ENCODE results near the gene WWC2.
"Not testable (repeated sequence)": the region's sequence is repeated elsewhere in the genome, so short reads cannot be mapped to it uniquely, and the experiment has no call there.

Gene WWC2

GRCh38 chr4:183141997-183142396 is 42.9 kb downstream of the WWC2 start:
- in situ Hi-C loops (cut with MboI; ENCODE audit: low sequenced_read_pairs): no loop called here

GRCh38 chr4:183142571-183143550 is 43.8 kb downstream of the WWC2 start:
- in situ Hi-C loops (cut with MboI; ENCODE audit: low sequenced_read_pairs): no loop called here

- in situ Hi-C loops (cut with MboI; ENCODE audit: low sequenced_read_pairs): no loop called here
Measured at GRCh38 chr4:183144787-183145186, 45.7 kb downstream of the WWC2 start.

- in situ Hi-C loops (cut with MboI; ENCODE audit: low sequenced_read_pairs): no loop called here
Measured at GRCh38 chr4:183145773-183146172, 46.7 kb downstream of the WWC2 start.

GRCh38 chr4:183146478-183146877 is 47.4 kb downstream of the WWC2 start:
- in situ Hi-C loops (cut with MboI; ENCODE audit: low sequenced_read_pairs): no loop called here

- in situ Hi-C loops (cut with MboI; ENCODE audit: low sequenced_read_pairs): no loop called here
Measured at GRCh38 chr4:183147196-183147595, 48.1 kb downstream of the WWC2 start.

GRCh38 chr4:183147983-183148382 is 48.9 kb downstream of the WWC2 start:
- in situ Hi-C loops (cut with MboI; ENCODE audit: low sequenced_read_pairs): no loop called here

GRCh38 chr4:183149616-183150539 is 50.8 kb downstream of the WWC2 start:
- in situ Hi-C loops (cut with MboI; ENCODE audit: low sequenced_read_pairs): no loop called here

- in situ Hi-C loops (cut with MboI; ENCODE audit: low sequenced_read_pairs): not testable (repeated sequence)
Measured at GRCh38 chr4:183150664-183151063, 51.6 kb downstream of the WWC2 start.

- in situ Hi-C loops (cut with MboI; ENCODE audit: low sequenced_read_pairs): not testable (repeated sequence)
Measured at GRCh38 chr4:183152232-183152631, 53.2 kb downstream of the WWC2 start.

GRCh38 chr4:183153190-183153916 is 54.3 kb downstream of the WWC2 start:
- in situ Hi-C loops (cut with MboI; ENCODE audit: low sequenced_read_pairs): no loop called here

GRCh38 chr4:183154701-183155391 is 55.8 kb downstream of the WWC2 start:
- in situ Hi-C loops (cut with MboI; ENCODE audit: low sequenced_read_pairs): no loop called here

GRCh38 chr4:183155450-183156184 is 56.6 kb downstream of the WWC2 start:
- in situ Hi-C loops (cut with MboI; ENCODE audit: low sequenced_read_pairs): no loop called here

- in situ Hi-C loops (cut with MboI; ENCODE audit: low sequenced_read_pairs): no loop called here
Measured at GRCh38 chr4:183157215-183157614, 58.2 kb downstream of the WWC2 start.

GRCh38 chr4:183158062-183158461 is 59.0 kb downstream of the WWC2 start:
- in situ Hi-C loops (cut with MboI; ENCODE audit: low sequenced_read_pairs): no loop called here

GRCh38 chr4:183161630-183162029 is 62.6 kb downstream of the WWC2 start:
- in situ Hi-C loops (cut with MboI; ENCODE audit: low sequenced_read_pairs): no loop called here

- in situ Hi-C loops (cut with MboI; ENCODE audit: low sequenced_read_pairs): no loop called here
Measured at GRCh38 chr4:183163135-183163534, 64.1 kb downstream of the WWC2 start.

- in situ Hi-C loops (cut with MboI; ENCODE audit: low sequenced_read_pairs): no loop called here
Measured at GRCh38 chr4:183164963-183165362, 65.9 kb downstream of the WWC2 start.

GRCh38 chr4:183165376-183165775 is 66.3 kb downstream of the WWC2 start:
- in situ Hi-C loops (cut with MboI; ENCODE audit: low sequenced_read_pairs): no loop called here

GRCh38 chr4:183170894-183171293 is 71.8 kb downstream of the WWC2 start:
- in situ Hi-C loops (cut with MboI; ENCODE audit: low sequenced_read_pairs): no loop called here

Data from HL-60/S4 treated with phorbol 12-myristate 13-acetate at 8.2 ng/mL for 4 days and 3 days (cell line).